ENCODE data around the gene KCNMB1. TPM values are rescaled to one million over a fixed set of nuclear protein-coding genes. Genes with fewer than 3 reads are reported as not detected.

KCNMB1 gene
- total and polyA plus RNA-seq, 2 donors (not counting 3 experiments of a cell fraction or from before 2014, with no cell fraction given), result 0.15 to 0.29 TPM

- Histone ChIP-seq H3K4me1 (ENCODE audit: control insufficient read depth, extremely low read depth, insufficient read depth, low read length) (peaks cover 14% of the 10 kb centered on the region), H3K27ac (ENCODE audit: insufficient read depth, low read depth, low read length) (no peak overlapping the region), H4K20me1 (replicated peaks; ENCODE audit: control insufficient read depth, extremely low read depth, insufficient read depth, low read length) (no peaks in the 10 kb centered on the region), H2AFZ (ENCODE audit: low read depth, low read length) (no peak overlapping the region), H3K4me2 (ENCODE audit: insufficient read depth, low read length) (no peak overlapping the region), H3K9ac (replicated peaks; ENCODE audit: extremely low read depth, insufficient read depth, low read length) (no peak overlapping the region), H3K9me3 (replicated peaks; ENCODE audit: control insufficient read depth, insufficient read depth, low read length) (no peaks in the 10 kb centered on the region), H3K4me3 (replicated peaks in 1 of 3; ENCODE audit: insufficient read depth in 1 of 3, low read depth in 1 of 3, low read length in 3 of 3) (no peak overlapping the region), H3K27me3 (ENCODE audit: control insufficient read depth in 2 of 2, insufficient read depth in 2 of 2, low read length in 2 of 2) (peaks cover 4 to 9% of the 10 kb centered on the region in 2 experiments), H3K36me3 (ENCODE audit: control insufficient read depth in 2 of 2, extremely low read depth in 1 of 2, insufficient read depth in 2 of 2, low read length in 2 of 2) (no peaks in the 10 kb centered on the region), H3K79me2 (ENCODE audit: control insufficient read depth, insufficient read depth, low read length) (no peaks in the 10 kb centered on the region), H3K9me1 (replicated peaks; ENCODE audit: control insufficient read depth, extremely low read depth, insufficient read depth, low read length) (no peaks in the 10 kb centered on the region)
- FAIRE-seq (no peak), DNase-seq (ENCODE audit: low read depth, low spot score) (no peak)
- intact Hi-C loops (cut with micrococcal nuclease), result no loop called here
- no TSS peak for BruUV-seq (replicated peaks)
- TF ChIP-seq POLR2AphosphoS5 (IDR thresholded peaks at IDR 0.05; ENCODE audit: insufficient read depth, low read depth, low read length), result no peak
- no peak for TF ChIP-seq GATA2 (IDR thresholded peaks at IDR 0.05; ENCODE audit: insufficient read depth, insufficient read length, low read depth, low read length)
- no peak for TF ChIP-seq JUN (IDR thresholded peaks at IDR 0.05; ENCODE audit: borderline replicate concordance, insufficient read depth, insufficient read length, low read depth)
- TF ChIP-seq CTCF (IDR thresholded peaks at IDR 0.05; ENCODE audit: extremely low read depth in 1 of 2, insufficient read depth in 1 of 2, low read depth in 1 of 2, low read length in 2 of 2), result no peak
- TF ChIP-seq FOS (IDR thresholded peaks at IDR 0.05; ENCODE audit: borderline replicate concordance, insufficient read depth, low read length), result no peak
- ChIA-PET POLR2A (no interaction called here), CTCF (no interaction called here)
- dilution Hi-C loops (cut with MboI; ENCODE audit: extremely low pct_ligation_motif_present, low sequenced_read_pairs), result no loop called here
Measured at GRCh38 chr5:170329524-170329923, 59.6 kb downstream of the KCNMB1 start.

- BruUV-seq (replicated peaks), result no TSS peak
- Histone ChIP-seq H3K4me2 (ENCODE audit: insufficient read depth, low read length) (no peak overlapping the region), H3K79me2 (ENCODE audit: control insufficient read depth, insufficient read depth, low read length) (no peaks in the 10 kb centered on the region), H3K9ac (replicated peaks; ENCODE audit: extremely low read depth, insufficient read depth, low read length) (no peak overlapping the region), H3K4me1 (ENCODE audit: control insufficient read depth, extremely low read depth, insufficient read depth, low read length) (peaks cover 14% of the 10 kb centered on the region), H3K9me1 (replicated peaks; ENCODE audit: control insufficient read depth, extremely low read depth, insufficient read depth, low read length) (no peaks in the 10 kb centered on the region), H3K27me3 (ENCODE audit: control insufficient read depth in 2 of 2, insufficient read depth in 2 of 2, low read length in 2 of 2) (peaks cover 6 to 14% of the 10 kb centered on the region in 2 experiments), H3K27ac (ENCODE audit: insufficient read depth, low read depth, low read length) (no peak overlapping the region), H3K4me3 (replicated peaks in 1 of 3; ENCODE audit: insufficient read depth in 1 of 3, low read depth in 1 of 3, low read length in 3 of 3) (no peak overlapping the region), H3K9me3 (replicated peaks; ENCODE audit: control insufficient read depth, insufficient read depth, low read length) (no peaks in the 10 kb centered on the region), H2AFZ (ENCODE audit: low read depth, low read length) (no peak overlapping the region), H3K36me3 (ENCODE audit: control insufficient read depth in 2 of 2, extremely low read depth in 1 of 2, insufficient read depth in 2 of 2, low read length in 2 of 2) (no peaks in the 10 kb centered on the region), H4K20me1 (replicated peaks; ENCODE audit: control insufficient read depth, extremely low read depth, insufficient read depth, low read length) (no peaks in the 10 kb centered on the region)
- no peak for DNase-seq (ENCODE audit: low read depth, low spot score)
- ChIA-PET POLR2A (no interaction called here), CTCF (no interaction called here)
- dilution Hi-C loops (cut with MboI; ENCODE audit: extremely low pct_ligation_motif_present, low sequenced_read_pairs) (no loop called here), intact Hi-C loops (cut with micrococcal nuclease) (no loop called here)
- TF ChIP-seq MAX (IDR thresholded peaks at IDR 0.05; ENCODE audit: insufficient read depth, insufficient read length) (no peak), EZH2 (IDR thresholded peaks at IDR 0.05; ENCODE audit: borderline replicate concordance, low read depth, low read length, severe bottlenecking) (no peak), MYC (IDR thresholded peaks at IDR 0.05; ENCODE audit: low read depth, low read length) (no peak), GATA2 (IDR thresholded peaks at IDR 0.05; ENCODE audit: insufficient read depth, insufficient read length, low read depth, low read length) (no peak), POLR2A (IDR thresholded peaks at IDR 0.05; ENCODE audit: low read depth, low read length) (no peak), POLR2AphosphoS5 (IDR thresholded peaks at IDR 0.05; ENCODE audit: insufficient read depth, low read depth, low read length) (no peak), FOS (IDR thresholded peaks at IDR 0.05; ENCODE audit: borderline replicate concordance, insufficient read depth, low read length) (no peak), JUN (IDR thresholded peaks at IDR 0.05; ENCODE audit: borderline replicate concordance, insufficient read depth, insufficient read length, low read depth) (no peak), CTCF (IDR thresholded peaks at IDR 0.05; ENCODE audit: extremely low read depth in 1 of 2, insufficient read depth in 1 of 2, low read depth in 1 of 2, low read length in 2 of 2) (no peak)
- FAIRE-seq, result no peak
Measured at GRCh38 chr5:170327829-170328228, 61.3 kb downstream of the KCNMB1 start.

Measured in endothelial cell of umbilical vein (primary cell).